D341Med (cell line): Measurements from ENCODE around the gene SPATS2L.
"Not testable (repeated sequence)": the region's sequence is repeated elsewhere in the genome, so short reads cannot be mapped to it uniquely, and the experiment has no call there.

Source experiments
- DNase-seq: peaks from one replicate; pipeline ENCODE4 v3.0.0; 2012; ENCODE audit warnings: low spot score

SPATS2L gene

DNA sequence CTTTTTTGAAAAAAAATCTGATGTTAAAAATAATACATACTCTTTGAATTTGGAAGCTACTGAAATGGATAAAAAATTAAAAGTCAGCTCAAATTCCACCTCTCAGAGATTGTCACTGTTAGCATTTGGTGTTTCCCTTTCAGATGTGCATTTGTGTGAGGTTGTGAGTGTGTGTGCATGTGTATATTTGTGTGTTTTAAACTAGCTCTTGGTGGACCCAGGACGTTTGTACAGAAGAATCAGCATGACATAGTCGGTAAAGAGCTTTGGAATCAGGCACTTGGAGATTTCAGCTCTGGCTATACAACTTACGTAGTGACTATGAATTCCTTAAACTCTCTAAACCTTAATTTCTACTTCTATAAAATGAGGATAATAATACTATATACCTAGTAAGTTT is 14.5 kb downstream of the SPATS2L start:
- no peak for DNase-seq

DNA sequence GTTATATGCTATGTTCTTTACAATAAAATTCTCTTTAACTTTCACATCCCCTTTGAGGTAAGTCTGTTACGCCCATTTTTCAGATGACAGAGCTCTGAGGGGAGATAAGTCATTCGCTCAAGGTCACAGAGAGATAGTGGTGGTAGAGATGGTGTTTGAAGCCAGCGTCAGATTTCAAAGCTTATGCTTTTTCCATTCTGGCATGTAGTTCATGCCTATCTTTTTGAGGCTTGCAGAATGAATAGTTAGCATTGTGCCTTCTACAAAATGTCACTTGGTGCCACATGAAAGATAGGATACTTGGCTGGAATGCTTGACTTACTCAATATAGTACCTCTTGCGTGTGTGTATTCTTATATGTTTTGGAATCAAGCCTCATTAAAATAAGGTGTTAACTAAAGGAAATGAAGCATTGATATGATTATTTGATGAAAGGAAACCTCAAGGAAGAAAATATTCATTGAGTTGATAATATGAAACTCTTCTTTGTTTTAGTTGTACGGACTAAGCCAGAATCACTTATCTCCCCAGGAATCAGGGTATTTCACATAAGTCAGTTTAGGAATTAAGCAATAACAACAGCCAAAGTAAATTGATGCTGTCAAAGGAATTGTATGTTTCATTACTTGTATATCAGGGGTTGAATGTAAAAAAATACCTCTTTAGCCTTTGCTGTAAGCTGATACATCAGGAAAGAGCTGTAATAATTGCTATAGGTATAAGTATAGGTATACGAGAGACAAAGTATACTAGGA is 15.5 kb downstream of the SPATS2L start:
- DNase-seq, result no peak

DNA sequence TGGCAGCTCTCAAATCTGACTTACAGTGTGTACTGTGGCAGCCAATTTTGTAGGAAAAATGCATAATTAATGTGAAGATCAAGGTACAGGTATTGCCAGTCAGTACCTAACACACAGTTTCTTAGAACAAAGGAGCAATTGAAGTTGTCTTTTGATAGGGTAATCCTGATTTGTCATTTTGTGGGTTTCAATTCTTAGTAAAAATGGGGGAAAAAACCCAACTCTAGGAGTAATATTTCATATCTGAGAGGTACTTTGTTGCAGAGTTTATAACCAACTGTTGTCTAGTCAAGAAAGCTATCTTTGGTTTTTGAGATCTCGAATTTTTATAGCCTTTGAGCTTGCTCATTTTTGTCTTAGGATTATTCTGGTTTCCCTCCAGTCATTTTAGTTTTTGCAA is 16.1 kb downstream of the SPATS2L start:
- DNase-seq, result no peak

DNA sequence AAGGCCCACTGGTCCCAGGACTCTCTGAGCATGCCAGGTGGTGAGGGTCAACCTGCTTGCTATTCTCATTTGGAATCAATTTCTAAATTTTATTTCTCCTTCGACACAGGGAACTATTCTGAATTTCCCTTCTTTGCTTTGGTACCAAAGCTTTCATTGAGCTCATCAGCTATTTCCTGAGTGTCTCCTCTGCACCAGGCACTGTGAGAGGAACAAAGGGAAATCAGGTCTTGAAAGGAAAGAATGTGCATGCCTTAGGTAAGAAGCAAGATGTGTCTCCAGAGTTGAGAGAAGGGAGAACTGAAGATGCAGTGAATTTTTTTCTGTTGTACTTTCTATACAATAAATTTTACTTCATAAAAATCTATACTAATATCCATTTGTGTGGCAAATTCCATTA is 17.9 kb downstream of the SPATS2L start:
- DNase-seq, result no peak

DNA sequence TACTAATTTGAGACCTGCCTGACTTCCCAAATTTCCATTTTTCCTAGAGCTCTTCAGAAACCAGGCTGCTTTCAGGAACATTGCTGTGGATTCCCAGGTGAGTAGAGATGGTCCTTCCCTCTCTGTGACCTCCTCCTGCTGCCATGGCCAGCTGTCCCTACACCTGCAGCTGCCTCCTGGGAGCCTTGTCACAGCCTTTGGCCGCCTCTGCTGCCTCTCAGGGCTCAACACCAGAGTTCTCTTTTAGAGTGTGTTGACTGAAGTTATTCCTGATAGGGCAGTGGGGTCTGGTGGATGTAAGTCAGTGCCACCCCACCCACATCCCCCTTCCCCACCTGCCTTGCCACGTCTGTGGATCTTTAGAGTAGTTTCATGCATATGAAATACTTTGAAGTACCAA is 22.9 kb downstream of the SPATS2L start:
- DNase-seq, result no peak

DNA sequence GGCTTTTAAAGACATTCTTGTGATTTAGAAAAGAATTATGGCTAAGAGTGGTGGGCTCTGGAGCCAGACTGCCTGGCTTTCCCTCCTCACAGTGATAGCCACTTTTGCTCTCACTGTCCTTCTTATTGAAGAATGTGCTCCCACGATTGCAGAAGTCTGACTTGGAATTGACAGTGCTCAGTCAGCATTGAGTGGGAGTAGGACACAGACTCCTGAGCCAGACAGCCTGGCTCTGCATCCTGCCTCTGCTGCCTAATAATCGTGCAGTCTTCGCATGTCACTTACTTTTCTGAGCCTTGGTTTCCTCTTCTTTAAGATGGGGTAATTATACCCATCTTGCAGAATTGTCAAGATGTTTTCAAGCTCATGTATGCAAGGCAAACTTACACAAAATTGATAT is 23.3 kb downstream of the SPATS2L start:
- no peak for DNase-seq

DNA sequence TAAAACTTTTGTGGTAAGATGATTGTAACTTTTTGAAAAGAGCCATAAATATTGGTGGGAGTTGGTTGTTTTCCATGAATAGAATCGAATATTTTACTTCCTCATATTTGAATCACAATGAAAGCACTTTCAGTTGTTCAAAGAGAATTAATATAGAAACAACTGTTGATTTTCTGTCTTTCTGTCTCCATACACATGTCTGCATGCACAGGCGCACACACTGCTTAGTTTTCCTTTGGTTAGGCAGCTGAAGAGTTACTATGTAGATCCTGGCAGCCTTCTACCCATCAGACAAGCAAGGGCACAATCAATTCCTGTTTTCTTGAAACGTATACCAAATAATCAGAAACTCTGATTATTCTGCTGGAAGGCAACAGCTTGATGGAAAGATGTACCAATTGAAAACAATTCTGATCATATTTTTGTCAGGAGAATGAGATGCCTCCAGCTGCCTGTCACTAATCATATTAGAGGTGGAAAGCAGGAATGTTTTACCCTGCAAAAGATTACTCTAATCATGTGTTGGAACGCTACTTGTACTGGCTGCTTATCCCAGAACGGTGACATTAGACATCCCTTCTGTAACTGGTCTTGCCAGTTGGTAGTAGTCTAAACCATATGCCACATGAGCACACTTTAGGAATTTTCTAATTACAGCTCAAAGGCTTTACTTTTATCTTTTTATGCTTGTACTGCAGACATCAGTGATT is 24.0 kb downstream of the SPATS2L start:
- DNase-seq, result peak; percentile 39

DNA sequence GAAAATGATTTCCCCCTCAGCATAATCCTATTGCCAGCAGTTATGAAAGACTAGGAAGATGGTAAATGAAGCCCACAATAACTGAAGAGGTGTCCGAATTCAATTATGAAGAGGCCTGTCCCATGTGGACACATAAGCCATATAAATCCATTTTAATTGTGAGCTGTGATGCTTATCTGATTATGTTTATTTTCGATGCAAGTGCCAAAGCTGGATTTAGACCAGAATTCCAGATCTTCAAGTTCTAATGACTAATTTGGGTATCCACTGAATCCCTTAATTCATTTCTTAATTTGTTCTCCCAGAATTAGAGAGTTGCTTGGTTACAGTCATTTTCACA is 24.5 kb downstream of the SPATS2L start:
- DNase-seq, result no peak

DNA sequence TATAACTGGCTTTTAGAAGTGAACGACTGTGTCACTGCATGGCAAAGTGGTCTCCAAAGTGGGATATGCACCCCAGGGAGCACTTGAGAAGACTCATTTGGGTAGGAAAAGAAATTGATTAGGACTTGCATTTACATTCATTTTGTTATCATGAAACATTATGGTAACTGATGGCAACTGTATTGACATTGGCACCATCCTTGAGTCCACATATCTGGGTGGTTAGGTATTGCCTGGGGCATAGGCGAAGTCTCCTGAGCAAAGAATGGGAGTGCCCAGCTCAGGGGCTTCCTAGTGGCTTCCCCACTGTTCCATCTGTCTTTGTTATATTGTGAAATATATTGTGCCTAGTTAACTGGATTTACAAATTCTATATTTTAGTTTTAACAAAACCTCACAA is 29.2 kb downstream of the SPATS2L start:
- DNase-seq, result no peak

DNA sequence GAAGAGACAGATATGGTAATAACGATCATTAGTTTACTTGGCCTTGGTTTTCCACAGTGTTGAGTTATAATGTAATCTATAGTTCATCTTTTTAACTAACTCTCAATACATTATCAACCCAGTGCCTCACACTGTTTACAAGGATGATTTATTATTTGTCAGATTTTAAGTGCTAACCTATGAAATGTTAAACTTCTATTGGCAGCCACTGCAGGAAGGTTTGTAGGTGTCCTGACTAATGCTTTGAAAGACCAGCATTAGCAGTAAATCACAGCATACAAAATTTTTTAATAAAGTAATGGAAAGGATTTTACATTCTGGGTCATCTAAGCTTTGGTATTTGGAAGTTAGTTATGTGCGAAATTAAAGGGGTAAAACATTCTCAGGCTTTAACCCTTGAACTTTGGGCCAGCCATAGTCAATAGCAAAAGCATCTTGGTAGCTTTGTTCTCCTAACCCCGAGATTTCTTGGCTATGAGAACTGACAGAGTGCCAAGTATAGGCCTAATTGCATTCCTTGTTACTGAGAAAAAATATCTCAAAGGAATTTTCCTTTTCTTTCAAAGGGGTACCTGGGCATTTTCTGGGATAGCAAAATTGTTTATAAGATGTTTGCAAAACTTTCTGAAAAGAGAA is 30.6 kb downstream of the SPATS2L start:
- no peak for DNase-seq

DNA sequence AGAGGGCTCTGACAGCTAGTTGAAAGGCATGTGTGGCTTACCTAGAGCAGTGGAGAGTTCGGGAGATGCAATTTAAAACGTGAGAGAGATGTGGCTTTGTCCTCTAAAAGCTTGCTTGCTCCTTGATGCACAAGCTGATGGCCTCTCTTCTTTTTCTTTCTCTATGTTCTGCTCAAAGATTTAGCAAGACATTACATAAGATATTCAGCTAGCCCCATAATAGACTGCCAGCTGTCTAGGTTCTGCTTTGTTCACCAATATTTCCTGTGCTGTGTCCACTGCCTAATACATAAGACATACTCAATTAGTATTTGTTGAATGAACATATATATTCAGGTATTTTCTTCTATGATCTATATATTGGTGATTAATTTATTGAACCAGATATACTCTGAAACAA is 31.1 kb downstream of the SPATS2L start:
- DNase-seq, result no peak

DNA sequence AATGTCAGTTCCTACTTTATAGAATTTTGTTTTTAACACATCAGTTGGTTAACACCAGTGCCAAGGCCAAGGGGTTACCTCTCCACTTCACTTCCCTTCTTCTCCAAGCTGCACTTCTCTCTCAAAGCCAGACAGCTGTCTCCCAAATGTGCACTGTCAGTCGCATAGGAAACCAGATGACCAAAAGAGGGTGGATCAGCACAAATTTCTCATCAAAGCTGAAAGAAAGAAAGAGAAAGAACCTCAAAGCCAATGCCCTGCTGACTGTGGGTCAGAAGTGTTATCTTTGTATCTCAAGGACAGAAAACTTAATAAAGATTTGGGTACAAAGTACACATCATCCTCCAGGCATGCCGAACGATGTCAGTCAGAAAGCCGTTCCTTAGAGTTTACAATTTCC is 32.2 kb downstream of the SPATS2L start:
- DNase-seq, result no peak

DNA sequence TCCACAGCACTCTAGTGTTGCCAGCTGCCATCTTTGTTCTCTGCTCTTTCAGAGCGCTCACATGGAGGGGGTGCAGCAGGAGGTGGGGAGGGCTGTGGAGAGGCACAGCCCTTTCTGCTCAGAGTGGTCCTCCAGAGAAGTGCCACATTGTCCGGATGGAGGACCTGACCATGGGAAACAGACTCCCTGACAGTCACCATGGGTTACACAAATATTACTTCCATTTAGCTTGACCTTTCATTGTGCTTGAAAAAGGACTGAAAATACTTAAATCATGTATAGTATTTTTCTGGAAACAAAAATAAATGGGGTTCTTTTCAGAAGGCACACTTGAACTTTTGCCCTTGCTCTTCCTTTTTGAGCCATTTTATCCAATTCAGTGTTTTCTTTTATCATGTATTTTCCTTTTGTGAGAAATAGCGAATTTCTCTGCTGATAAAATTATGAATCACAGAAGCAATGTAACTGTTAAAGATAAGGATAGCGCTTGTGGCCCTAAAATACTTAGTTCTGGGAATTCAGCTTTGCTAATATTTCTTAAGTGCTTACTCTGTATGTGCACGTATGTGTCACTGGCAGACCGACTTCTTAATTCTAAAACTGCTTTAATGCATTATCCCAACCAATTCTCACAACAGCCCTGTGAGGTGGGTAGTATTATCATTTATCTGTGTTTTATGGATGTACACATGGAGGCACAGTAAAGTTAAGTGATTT is 34.2 kb downstream of the SPATS2L start:
- no peak for DNase-seq

DNA sequence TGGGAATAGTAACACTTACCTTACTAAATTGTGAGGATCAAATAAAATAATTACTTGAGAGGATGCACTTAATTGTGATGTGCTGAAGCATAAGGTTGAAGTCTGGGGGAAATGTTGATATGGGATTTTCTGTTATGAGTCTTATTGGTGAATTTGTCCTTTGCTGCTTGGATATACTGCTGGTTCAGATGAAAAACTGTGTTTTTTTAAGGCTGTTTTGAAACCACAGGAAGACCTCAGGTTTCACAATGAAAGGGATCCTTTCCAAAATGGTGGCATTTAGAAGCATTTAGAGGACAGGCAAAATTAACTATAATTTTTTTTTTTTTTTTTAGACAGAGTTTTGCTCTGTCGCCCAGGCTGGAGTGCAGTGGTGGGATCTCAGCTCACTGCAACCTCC is 34.9 kb downstream of the SPATS2L start:
- no peak for DNase-seq

DNA sequence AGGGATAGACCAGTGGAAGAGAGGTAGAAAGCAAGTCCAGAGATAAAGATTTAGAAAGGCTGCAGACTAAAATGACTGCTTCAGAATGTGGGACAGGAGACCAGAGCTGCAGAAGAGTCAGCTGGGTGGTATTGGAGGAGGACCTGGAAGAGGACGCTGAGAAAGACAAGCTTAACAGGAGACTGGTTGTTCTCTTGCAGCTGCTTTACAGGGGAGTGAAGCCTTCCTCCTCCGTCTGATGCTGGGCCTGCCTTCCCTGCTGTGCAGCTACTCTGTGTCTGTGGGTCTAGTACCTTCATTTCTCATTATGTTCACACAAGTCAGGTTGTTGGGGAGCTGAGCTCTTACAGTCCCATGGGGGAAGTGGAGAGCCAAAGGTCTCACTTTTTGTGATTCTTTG is 35.7 kb downstream of the SPATS2L start:
- no peak for DNase-seq

DNA sequence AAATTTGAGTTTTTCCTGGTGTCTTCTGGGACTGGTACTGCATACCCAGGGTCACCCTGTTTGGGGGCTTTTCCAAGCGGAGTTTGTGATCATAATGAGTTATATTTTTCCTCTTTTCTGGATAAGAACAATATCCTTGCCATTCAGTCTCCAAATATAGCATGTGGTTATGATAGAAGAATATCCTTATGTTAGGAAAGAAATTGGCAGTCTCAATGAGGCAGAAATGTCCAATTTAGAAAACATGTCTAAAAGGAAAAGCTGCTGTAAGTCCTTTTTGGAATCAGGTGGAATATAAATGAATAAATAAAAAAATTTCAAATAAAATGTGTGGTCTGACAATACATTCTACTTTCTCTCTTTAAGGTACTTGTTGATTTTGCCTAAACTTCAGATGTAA is 36.2 kb downstream of the SPATS2L start:
- no peak for DNase-seq

DNA sequence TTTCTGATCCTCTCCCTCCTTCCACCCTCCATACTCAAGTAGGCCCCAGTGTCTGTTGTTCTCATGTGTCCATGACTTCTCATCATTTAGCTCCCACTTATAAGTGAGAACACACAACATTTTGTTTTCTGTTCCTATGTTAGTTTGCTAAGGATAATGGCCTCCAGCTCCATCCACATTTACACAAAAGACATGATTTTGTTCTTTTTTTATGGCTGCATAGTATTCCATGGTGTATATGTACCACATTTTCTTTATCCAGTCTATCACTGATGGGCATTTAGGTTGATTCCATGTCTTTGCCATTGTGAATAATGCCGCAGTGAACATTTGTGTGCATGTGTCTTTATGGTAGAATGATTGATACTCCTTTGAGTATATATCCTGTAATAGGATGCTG is 37.7 kb downstream of the SPATS2L start:
- not testable (repeated sequence) for DNase-seq

DNA sequence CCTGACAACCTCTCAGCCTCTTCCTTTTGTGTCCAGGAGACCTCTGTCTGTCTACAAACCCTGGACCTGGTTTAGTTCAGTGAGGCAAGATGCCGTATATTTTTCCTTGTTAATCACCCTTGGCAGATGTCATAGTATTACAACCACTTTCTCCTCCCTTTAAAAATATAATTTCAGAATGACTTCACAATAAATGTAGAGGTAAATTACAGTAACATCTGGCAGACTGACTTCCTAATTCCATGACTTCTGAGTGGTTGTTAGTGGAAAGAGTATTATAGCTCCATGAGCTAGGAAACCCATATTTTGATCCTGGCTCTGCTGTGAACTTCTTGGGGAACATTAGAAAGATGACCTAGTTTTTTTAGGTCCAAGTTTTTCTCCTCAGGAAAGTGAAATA is 39.5 kb downstream of the SPATS2L start:
- DNase-seq, result no peak

DNA sequence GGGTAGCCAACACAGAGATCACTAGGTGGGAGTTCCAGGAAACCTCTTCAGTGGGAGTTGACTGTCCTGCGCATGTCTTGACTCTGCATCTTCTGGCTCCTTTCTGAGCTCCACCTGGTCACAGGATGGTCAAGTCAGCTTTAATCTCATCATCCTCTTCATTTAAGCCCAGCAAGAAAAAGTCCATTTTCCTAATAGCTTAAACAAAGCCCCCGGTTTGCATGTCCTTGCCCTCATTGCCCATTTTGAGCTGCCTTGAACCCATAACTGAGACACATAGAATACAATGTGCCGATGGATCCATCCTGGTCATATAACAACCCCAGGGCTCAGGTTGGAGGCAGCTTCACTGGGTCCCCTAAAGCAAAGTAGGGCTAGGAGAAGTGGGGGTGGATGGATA is 40.8 kb downstream of the SPATS2L start:
- DNase-seq, result no peak

DNA sequence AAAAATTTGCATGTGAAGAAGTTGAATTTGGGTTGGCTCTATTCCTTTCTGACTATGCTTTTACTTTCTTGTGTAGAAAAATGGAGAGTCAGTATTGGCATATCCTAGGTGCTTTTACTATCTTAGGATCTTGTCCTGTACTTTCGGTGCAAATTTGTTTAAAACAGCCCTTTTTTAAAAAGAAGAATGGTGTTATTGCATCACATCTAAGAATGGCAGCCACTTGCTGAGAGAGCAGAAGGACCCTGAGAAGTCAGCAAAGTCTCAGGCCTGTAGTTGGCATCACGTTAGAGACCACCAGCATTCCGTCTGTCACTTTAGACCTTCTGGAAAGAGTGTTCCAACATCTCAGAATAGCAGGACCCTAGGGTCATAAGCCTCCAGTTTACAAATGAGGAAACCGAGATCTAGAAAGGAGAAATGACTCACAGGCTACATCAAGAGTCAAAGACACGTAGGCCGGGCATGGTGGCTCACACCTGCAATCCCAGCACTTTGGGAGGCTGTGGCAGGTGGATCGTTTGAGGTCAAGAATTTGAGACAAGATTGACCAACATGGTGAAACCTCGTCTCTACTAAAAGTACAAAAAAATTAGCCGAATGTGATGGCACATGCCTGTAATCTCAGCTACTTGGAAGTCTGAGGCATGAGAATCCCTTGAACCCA is 42.5 kb downstream of the SPATS2L start:
- DNase-seq, result no peak

DNA sequence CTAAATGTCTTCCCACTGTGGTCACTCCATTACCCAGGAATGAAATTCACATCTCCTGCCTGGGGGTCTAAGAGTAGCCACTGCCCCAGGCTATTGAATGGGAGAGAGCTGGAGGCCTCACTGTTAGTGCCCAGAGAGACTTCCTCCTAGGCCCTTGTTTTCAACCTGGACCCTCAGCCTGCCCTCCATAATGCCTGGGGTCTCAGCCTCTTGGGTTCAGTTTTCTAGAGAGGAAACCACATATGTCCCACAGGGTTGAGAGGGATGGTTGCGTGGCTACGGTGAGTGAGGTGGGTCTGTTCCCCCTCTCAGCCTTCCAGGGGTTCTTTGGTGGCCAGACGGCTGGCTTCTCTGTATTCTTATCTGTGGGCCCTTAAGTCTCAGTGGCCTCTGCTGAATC is 43.4 kb downstream of the SPATS2L start:
- no peak for DNase-seq

DNA sequence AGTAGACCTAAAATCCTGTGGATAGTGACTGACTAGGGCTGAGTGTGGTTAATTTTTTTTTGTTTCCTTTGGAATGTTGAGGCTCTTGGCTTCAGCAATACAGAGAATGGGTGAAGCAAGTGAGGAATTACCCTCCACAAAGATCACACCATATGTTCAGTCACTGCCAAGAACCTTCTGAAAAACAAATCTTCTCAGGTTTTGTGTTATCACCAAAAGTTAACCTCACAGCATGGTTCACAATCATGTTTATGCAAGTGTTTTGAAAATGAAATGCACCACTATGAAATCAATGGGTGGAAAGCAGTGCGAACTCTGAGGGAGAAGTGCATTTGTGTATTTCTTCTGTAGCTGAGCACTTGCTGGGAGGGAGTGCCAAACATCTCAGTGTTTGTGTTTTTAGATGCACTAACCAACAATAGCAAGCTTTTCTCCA is 44.4 kb downstream of the SPATS2L start:
- DNase-seq, result no peak
